ENCODE measurements around the gene FBXO24.
A peak's percentile ranks its signal among the peaks of the same experiment; 100 is the strongest.
"Not testable (repeated sequence)": the region's sequence is repeated elsewhere in the genome, so short reads cannot be mapped to it uniquely, and the experiment has no call there.

Gene FBXO24

DNA sequence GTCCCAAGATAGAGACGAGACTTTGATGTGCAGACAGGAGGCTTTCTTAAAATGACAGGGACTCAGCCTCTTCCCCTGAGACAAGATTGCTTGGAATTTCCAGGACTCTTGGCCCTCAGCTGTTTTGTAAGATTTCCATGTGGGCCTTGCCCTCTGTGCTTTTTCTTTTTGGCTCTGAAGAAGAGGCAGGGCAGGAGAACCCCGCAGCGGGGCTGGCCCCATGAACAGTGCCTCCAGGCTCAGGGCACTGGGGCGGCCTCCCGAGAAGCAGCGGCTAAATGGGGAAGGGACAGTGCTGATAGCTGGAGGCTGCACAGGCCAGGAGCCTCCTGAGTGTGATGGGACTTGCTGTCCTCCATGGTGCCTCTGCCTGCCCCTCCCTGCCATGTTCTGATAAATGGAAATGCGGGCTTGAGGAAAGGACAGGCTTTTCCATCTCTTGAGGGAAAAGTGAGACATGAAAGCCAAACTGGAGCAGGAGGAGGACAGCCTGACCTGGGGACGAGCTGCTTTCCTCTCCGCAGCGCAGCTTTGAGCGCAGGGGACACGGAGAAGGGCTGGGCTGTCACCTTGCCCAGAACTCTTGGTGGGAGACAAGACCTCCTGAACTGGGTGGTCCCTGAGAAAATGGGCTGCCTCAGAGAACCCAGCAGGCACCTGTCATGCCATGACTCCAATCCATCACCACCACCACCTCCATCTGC is 24.5 kb upstream of the FBXO24 start:
- no peak for DNase-seq

- DNase-seq, result no peak
Observed at GRCh38 chr7:100562195-100563099, 23.7 kb upstream of the FBXO24 start.

- no peak for DNase-seq
Observed at GRCh38 chr7:100563100-100563564, 23.0 kb upstream of the FBXO24 start.

DNA sequence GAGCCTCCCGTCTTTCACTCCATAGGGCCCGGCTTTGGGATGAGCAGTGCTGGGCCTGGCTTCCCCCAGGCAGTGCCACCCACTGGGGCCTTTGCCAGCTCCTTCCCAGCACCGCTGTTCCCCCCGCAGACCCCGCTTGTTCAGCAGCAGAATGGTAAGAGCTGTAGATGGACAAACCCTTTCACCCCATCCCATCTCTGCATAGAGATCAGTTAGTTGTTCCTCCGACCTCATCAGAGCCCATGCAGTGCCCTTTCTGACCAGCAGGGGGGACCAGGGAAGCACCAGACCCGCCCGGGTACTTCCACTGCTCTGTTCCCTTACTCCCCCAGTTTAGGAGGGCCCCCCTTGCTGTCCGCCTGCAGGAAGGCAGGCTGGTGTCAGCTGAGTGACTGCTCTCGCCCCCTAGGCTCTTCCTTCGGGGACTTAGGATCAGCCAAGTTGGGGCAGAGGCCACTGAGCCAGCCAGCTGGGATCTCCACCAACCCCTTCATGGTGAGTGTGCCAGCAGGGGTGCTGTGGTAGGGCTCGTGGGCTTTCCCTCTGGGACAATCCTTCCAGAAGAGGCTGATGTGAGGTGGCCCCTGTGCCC is 22.2 kb upstream of the FBXO24 start:
- no peak for DNase-seq

GRCh38 chr7:100564405-100564804 is 21.7 kb upstream of the FBXO24 start:
- not testable (repeated sequence) for DNase-seq

- DNase-seq, result no peak
Observed at GRCh38 chr7:100565133-100565571, 21.0 kb upstream of the FBXO24 start.

GRCh38 chr7:100566018-100566531 is 20.1 kb upstream of the FBXO24 start:
- no peak for DNase-seq

DNA sequence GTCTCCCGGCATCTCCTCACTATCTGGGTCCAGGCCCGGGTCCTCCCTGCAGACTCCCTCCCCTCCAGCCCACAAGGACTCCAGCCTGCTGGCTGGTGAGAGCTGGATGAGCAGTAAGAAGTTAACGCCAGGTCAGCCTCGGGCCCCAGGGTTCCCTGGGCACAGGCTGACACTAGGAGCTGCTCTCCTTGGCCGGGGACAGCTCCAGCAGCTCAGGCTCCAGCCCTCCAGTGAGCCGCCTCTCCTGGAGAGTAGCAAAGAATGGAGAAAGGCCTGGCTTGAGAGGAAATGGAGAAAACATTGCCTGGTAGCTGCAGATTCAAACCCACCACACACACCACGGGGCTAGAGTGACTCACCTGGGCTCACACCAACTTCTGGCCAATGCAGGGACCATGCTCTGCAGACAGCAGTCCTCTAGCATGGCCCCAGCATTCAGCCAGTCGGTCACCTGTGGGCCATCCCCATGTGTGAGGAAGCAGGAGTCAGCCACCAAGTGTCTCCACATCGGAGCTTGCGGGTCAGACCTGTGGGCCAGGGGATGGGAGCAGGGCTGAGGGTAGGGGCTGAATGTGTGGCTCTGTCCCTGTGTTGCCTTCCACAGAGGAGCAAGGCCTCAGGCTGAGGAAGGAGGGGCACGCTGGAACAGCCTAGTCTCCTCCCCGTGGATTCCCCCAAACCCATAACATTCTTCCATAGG is 18.9 kb upstream of the FBXO24 start:
- DNase-seq, result no peak

DNA sequence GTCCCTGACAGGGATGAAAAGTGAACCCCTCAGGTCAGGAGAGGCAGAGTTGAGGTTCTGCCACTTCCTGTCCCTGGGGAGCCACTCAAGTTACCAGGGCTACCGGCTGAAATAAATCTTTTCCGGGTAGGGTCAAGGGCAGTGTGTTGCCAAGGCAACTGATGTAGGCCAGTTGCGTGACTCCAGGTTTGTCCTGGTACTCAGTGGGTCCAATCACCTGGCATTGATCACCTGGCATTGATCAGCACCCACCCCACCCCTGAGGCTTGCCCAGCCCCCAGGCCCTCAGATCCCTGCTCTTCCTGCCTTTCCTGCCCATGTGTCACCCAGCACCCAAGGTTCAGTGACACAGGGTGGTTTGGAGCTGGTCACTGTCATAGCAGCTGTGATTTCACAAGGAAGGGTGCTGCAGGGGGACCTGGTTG is 18.4 kb upstream of the FBXO24 start:
- no peak for DNase-seq

DNA sequence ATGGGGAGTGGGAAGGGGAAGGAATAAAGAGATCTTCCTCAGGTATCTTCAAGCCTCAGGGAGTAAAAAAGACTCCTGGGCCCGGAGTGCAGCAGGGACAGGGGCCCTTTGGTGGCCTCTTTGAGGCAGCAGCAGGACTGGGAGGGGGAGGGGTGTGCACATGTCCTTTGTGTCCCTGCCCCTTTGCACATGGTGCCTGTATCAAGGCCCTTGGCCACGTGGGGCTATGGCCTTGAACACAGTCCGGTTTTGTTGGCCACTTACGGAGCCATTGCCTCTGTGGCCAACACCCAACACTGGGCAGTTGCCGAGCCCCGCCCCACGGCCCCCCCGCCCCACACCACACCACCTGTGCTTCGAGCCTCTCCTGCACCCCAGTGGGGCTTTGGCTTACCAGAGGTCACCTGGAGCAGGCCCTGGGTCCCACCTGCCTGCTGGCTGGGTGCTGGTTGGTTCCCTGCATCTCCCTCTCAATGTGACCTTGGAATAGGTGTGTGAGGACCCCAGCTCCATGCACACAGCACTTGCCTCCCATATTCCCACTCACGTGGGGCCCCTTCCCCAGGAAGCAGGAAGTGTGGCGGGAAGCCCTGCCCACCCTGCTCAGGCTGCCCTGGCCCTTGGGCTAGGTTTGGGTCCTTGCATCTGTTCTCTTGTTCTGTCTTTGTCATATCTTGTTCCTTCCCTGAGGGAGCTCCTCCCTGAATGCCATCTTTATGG is 17.8 kb upstream of the FBXO24 start:
- no peak for DNase-seq

DNA sequence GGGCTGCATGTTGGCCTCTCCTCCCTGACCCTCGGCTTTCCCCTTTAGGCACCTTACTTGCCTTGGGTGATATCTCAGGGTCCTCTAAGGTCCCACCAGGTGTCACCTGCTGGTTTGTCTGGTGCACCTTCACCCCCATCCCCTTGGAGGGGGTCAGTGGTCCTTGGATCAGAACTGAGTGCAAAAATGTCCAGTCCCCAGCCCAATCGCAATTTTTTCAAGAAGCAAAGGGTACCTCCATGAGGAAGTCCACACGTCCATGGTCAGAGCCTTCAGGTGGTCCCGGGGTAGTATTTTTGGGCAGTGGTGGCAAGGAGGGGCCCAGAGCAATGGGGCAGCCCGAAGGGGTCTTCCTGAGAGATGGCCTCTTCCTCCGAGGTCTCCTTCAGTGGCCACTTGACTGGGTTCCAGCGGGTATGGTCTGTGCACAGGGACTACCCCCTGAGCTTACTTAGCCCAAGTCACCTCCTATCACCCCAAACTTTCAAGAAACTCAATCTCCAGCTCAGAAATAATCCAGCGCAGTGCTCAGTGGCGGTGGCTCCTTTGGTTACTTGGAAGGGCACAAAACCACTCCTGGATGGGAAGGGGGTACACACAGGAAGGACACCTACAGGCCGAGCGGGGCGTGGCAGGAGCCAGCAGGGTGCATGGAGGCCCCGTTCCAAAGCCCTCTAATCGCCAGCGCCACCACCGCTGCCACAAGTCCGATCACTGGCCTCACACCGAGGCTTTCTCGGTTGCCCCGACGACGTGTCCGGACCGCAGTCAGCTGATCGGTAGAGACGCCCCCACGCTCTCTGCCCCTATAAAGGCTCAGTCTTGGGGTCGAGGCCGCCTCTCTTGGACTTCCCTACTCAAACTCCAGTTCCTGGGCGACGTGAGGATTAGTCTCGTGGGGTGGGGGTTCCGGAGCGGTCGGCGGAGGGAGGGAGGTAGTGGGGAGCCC is 17.0 kb upstream of the FBXO24 start:
- no peak for DNase-seq

DNA sequence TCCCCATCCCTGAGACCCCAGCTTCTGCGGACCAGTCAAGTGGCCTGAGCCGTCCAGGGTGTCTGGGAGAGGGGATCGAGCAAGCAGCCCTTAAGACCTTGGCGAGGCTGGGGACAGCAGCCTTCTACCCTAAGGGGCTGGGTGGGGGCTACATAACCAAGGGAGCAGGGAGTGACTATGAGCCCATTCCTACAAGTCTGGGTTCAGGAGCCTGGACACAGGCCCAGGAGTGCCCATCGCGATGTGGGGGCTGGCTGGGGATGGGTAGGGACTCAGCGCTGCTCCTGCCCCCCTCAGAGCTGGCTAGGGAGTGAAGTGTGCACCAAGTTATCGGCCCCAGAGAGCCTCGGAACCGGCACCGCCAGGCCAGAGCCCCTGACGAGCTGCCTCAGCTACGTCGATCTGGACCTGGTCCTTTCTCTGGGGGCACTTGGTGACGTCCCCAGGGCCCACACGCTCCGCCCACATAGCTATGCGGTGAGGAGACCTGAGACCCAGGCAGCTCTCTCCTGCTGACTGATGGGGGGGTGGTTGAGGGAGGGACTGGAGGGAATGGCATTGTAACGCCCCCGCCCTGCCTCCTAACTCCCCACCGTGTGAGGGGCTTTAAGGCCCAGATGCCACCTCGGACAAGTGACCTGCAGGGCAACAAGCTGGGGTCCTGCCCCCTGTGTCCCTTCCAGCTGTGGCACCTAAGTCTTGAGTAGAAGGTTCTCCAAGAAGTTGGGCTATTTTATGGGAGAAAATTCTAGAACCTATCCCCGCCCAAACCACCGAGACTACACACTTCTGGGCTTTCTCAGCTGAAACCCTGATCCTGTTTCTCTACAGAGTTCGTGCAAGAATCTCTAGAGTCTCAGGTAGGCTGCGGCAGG is 14.9 kb upstream of the FBXO24 start:
- DNase-seq, result no peak

- no peak for DNase-seq
Observed at GRCh38 chr7:100571829-100572116, 14.4 kb upstream of the FBXO24 start.

DNA sequence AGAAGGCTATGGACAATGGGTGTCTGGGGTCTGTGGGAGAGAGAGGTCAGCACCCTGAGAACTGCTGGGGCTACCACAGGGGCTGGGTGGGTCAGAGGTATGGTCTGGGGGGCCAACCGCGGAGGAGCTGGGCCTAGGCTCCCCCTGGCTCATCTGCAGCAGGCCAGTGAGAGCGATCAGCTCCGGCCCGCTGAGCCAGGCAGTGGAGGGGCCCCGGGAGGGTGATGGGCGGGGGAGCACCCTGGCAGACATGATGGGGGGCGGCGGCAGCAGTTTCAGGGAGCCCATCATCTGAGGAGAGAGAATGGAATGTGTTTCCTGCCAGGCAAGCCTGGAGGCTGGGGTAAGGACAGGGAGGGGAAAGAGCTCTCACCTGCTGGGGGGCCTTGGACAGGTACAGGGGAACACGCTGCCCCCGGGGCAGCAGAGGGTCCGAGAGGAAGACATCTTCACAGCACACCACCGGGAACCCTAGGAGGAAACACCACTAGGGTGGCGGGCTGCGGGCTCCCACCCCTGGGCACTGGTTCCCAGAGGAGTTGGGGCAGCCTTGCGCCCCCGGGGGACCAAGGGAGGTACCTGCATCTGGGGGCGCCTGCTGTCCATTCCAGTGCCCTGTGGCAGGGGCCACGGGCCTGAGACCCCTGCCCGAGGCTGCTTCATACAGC is 13.7 kb upstream of the FBXO24 start:
- DNase-seq, result no peak

GRCh38 chr7:100572949-100573675 is 13.0 kb upstream of the FBXO24 start:
- no peak for DNase-seq

DNA sequence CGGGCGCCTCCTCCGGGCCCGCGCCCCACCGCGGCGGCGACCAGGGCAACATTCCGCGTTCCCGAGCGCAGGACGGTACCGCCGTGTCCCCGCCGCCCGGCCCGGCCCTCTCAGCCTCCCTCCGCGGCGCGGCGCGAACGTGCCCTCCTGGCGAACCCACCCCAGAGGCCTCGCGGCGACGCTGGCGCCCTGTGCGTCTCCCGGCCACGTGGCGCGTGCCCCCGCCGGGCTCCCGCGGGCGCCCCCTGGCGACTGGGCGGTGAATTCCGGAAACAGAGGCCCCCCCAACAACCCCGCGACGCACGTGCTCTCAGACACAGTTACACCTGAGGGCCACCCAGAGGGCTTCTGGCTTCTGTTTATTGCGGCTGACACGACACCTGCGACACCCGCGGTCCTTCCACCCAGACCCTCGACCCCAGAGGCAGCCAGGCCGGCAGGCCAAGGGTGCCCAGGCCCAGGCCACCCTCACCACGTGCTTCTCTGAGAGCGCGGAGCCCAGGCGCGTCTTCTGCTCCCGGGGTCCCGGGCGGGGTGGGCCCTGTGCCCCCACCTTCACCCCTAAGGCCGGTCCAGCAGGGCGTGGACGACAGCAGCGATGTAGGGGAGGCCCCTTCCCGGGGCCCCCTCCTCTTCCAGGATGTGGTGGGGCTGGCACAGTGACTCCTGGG is 12.3 kb upstream of the FBXO24 start, which contains the start of gene SAP25:
Gene SAP25, minus strand, starts transcription at position 210 of the 671 bp plus-strand sequence. Its CDS starts 158 bp downstream, at position 52.
- DNase-seq, result peak; percentile 26

DNA sequence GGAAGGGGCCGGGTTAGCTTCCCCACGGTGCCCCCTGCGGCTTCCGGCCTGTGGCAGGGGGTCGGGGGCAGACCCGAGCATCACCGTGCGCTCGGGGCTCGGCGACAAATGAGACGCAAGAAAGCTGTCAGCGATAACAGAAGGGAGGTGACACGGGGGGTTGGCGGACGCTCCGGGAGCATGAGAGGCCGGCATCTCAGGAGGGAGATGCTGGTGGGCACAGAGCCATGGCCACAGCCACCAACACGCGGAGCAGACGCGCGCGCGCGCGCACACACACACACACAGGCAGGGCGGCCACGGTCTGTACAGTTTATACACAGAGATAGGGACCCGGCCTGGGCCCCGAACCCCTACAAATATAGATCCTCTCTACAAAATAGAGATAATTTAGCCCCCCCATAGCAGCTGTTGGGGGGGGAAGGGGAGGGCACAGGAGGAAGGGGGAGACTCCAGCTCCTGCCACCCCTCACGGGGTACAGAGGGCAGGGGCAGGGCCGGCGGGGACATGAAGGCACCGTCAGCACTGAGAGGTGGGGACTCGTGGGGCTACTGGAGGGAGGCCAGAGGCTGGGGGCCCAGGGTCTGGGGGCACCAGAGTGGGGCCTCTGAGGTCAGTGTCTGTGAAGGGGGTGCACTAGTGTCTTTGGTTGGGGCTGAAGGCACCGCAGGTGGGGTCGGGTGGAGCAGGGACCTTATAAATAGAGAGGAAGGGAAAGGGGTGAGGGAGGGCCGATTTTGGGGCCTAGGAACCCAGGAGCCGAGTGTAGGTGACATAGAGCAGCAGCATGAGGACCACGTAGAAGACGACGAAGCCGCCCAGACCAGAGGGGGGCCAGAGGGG is 11.5 kb upstream of the FBXO24 start:
- DNase-seq, result no peak

Data from T1000 (cell line).